GM12864 (cell line): Measurements from ENCODE around the gene TNPO2.

Experiments
- DNase-seq: peaks from one replicate; pipeline ENCODE4 v3.0.0-alpha.2; 2011; ENCODE audit warnings: low read depth
- H3K4me3 ChIP-seq: 2 replicates; pipeline ENCODE4 v1.5.1; 2011; ENCODE audit warnings: mild to moderate bottlenecking, low read depth, low read length, control low read depth
- CTCF ChIP-seq: IDR thresholded peaks from 2 replicates; pipeline ENCODE4 v1.5.1; 2011; ENCODE audit warnings: low read depth, mild to moderate bottlenecking, moderate library complexity, low read length, control low read depth, inconsistent platforms; ENCODE audit errors: missing control alignments

Gene TNPO2

GRCh38 chr19:12667731-12668302 lies 55.9 kb downstream of the TNPO2 start:
- H3K4me3 ChIP-seq, result no peak overlapping the region
- no peak for DNase-seq
- no peak for TF ChIP-seq CTCF

GRCh38 chr19:12666265-12667048 lies 57.3 kb downstream of the TNPO2 start, which contains the start of the genes MAN2B1 and WDR83:
TSS of gene MAN2B1 (minus strand) at chr19:12666742. CDS start at chr19:12666701, 41 bp downstream.
TSS of gene WDR83 (plus strand) at chr19:12666807. CDS start at chr19:12669791, 2,984 bp downstream.
- no peak for TF ChIP-seq CTCF
- no peak for DNase-seq
- peak within 1 kb of the TSS; percentile 95 for H3K4me3 ChIP-seq

GRCh38 chr19:12665671-12666264 lies 58.0 kb downstream of the TNPO2 start:
- peak overlapping the region; percentile 95 for H3K4me3 ChIP-seq
- no peak for TF ChIP-seq CTCF
- DNase-seq, result no peak

DNA sequence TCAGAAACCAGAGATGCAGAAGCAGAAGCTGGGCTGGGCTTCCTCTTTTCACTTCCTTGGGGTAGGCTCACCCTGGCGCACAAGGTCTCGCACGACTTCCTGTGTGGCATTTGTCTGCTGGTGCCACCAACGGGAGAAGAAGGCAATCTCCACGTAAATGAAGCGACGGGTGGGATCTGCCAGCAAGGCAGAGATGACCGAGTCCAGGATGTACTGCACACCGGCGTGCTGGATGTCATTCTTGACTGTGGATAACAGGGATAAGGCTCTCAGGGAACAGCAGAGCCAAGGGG lies 58.5 kb downstream of the TNPO2 start:
- peak overlapping the region; percentile 95 for H3K4me3 ChIP-seq
- no peak for TF ChIP-seq CTCF
- DNase-seq, result peak; percentile 78

DNA sequence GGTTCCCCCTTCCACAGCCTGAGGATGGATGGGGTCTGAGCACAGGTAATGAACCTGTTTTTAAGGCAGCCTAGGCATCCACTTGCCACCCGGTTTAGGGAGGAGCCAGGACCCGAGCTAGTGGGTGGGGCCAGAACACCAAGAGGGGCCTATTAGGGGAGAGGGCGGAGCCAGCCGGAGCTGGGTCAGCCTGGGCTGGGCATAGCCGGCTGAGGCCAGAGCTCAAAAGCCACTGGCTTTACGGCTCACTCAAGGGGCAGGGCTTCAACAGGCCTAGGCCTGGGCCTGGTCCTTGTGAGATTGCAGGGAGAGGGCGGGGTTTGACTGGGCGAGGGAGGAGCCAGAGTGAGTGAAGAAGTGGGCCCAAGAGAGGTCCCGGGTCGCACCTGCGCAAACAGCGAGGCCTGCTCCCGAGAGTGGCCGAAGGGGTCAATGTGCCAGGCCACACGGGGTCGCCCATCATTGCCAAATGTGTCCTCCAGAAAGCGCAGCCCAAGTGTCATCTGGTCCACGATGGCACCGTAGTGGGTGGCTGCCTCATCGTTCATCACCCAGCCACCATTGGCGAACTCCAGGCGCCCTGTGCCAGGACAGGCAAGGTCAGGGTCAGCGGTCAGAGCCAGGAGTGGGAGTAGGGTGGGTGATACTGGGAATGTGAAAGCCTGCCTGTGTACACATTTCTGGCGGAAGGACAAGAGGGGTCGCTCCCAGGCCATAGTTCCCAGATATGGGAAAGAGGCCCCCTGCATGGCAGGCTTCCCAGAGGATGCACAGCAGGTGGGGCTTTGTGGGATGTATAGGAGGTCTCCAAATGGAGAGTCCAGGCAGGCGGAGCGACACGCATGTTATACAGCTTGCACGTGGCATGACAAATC lies 59.1 kb downstream of the TNPO2 start:
- DNase-seq, result no peak
- peak overlapping the region; percentile 95; the same call in 1 of the 2 replicates for H3K4me3 ChIP-seq
- no peak for TF ChIP-seq CTCF

DNA sequence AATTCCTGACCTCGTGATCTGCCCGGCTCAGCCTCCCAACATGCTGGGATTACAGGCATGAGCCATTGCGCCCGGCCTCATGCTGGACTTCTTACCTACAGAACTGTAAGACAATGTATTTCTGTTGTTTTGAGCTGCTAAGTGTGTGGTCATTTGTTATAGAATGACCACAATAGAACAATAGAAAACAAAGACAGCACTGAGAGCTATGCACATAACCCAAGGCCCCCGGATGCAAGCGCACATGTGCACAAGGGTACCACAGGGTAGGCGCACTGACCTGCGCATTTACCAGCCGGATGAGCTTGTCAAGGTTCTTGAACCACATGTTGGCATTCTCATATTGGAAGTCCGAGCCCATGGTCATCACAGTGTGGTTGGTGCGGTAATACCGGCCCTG lies 62.8 kb downstream of the TNPO2 start:
- no peak for DNase-seq
- TF ChIP-seq CTCF, result no peak
- no peak overlapping the region for H3K4me3 ChIP-seq
